Measurements from ENCODE around the gene ASTN1.

ASTN1 gene

DNA sequence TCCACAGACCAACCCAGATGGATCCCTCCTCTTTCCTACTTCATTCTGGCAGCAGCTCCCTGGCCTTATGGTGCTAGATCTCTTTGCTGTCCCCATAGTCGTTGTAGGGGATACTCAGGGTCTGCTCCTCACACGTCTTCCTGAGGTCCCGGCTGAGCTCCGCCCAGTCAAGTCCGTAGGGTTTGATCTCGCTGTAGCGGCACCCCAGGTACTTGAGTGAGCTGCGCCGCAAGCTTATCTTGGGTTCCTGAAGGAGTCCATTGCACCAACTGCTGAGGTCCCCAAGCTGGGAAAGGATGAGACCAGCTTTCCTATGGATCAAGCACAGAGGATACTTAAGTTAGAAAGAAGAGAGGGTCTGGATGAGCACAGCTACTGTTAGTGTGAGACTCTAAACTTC, 300.3 kb downstream of the ASTN1 start:
- H4K20me1 ChIP-seq (ENCODE audit: insufficient read depth), result no peaks in the 10 kb centered on the region
- H3K4me3 ChIP-seq (IDR thresholded peaks at IDR 0.05; ENCODE audit: insufficient read depth, low read depth, low read length), result no peak overlapping the region
- no peaks in the 10 kb centered on the region for H3K36me3 ChIP-seq (ENCODE audit: insufficient read depth)
- no peaks in the 10 kb centered on the region for H3K4me1 ChIP-seq (ENCODE audit: low read depth, poor library complexity, severe bottlenecking)
- no peak overlapping the region for H3K9ac ChIP-seq
- H3K27me3 ChIP-seq (ENCODE audit: insufficient read depth, low read depth), result no peaks in the 10 kb centered on the region
- H2AFZ ChIP-seq (ENCODE audit: low read depth), result no peak overlapping the region
- no peaks in the 10 kb centered on the region for H3K79me2 ChIP-seq (ENCODE audit: insufficient read depth, low read depth)
- TF ChIP-seq, protein P1, sequence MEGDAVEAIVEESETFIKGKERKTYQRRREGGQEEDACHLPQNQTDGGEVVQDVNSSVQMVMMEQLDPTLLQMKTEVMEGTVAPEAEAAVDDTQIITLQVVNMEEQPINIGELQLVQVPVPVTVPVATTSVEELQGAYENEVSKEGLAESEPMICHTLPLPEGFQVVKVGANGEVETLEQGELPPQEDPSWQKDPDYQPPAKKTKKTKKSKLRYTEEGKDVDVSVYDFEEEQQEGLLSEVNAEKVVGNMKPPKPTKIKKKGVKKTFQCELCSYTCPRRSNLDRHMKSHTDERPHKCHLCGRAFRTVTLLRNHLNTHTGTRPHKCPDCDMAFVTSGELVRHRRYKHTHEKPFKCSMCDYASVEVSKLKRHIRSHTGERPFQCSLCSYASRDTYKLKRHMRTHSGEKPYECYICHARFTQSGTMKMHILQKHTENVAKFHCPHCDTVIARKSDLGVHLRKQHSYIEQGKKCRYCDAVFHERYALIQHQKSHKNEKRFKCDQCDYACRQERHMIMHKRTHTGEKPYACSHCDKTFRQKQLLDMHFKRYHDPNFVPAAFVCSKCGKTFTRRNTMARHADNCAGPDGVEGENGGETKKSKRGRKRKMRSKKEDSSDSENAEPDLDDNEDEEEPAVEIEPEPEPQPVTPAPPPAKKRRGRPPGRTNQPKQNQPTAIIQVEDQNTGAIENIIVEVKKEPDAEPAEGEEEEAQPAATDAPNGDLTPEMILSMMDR (conservative IDR thresholded peaks at IDR 0.05; ENCODE audit: low read depth, low read length), result no peak
- no peak overlapping the region for H3K27ac ChIP-seq
- no peak overlapping the region for H3K4me2 ChIP-seq

DNA sequence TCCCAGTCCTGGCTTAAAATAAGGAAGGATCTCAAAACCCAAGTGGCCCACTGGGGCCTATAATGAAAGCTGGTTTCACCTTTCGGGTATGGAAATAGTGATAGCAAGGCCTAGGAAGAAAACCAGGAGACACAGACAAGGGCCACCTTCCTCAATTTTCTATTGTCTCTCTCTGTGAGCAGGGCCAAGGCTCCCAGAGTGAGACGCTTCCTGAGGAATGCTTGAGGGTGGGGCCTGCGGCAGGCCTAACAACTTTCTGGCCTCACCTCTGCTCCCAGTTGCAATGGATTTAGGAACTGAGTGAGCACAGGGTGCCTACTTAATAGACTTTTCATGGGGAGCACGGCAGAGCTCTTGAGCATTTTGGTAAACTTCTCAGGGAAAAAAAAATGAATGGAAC, 300.9 kb downstream of the ASTN1 start:
- H3K4me3 ChIP-seq (IDR thresholded peaks at IDR 0.05; ENCODE audit: insufficient read depth, low read depth, low read length), result no peak overlapping the region
- H3K79me2 ChIP-seq (ENCODE audit: insufficient read depth, low read depth), result no peaks in the 10 kb centered on the region
- no peaks in the 10 kb centered on the region for H4K20me1 ChIP-seq (ENCODE audit: insufficient read depth)
- H3K9ac ChIP-seq, result no peak overlapping the region
- no peak overlapping the region for H2AFZ ChIP-seq (ENCODE audit: low read depth)
- TF ChIP-seq, protein P1 (conservative IDR thresholded peaks at IDR 0.05; ENCODE audit: low read depth, low read length), result no peak
- no peaks in the 10 kb centered on the region for H3K4me1 ChIP-seq (ENCODE audit: low read depth, poor library complexity, severe bottlenecking)
- H3K27ac ChIP-seq, result no peak overlapping the region
- H3K4me2 ChIP-seq, result no peak overlapping the region
- H3K36me3 ChIP-seq (ENCODE audit: insufficient read depth), result no peaks in the 10 kb centered on the region
- H3K27me3 ChIP-seq (ENCODE audit: insufficient read depth, low read depth), result no peaks in the 10 kb centered on the region

DNA sequence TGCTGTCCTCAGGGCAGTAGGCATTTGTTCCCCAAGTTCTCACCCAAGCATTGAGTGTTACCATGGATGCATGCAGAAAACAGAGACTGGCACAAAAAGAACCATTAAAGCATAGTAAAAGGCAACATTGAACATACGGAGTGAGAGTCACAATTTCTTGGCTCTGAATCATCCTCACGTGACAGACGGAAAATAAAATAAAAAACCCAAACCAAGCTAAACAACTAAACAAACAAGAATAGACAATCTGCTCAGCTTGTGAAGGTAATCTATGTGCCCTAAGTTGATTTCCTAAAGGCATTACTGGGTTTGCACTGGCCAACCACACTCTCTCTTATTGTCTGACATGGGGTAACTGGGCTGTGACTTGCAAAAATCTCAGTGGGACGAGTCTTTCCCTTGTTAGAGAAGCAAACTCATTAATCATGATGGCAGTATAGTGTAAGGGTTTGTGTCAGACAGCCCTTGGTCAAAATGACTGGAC, 306.0 kb downstream of the ASTN1 start:
- TF ChIP-seq, protein P1 (conservative IDR thresholded peaks at IDR 0.05; ENCODE audit: low read depth, low read length), result no peak
- H2AFZ ChIP-seq (ENCODE audit: low read depth), result no peak overlapping the region

DNA sequence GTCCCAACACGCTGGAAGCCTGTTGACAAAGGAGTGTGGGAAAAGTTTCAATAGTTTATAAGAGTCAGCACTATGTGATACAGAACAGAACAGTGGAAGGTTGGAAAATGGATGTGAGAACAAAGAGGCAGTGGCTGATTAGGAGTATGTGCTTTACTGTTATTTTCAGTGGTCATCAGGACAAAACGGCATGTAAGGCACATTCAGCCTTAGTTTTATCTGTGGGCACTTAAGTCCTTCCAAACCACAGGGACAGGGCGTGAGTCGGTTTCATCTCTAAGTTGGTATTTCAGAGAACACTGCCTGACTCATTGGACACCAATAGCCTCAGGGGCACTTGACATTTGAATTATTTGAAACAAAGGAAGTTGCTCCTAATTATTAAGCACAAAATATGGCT, 306.9 kb downstream of the ASTN1 start:
- H3K9ac ChIP-seq, result no peak overlapping the region
- H3K36me3 ChIP-seq (ENCODE audit: insufficient read depth), result no peaks in the 10 kb centered on the region
- no peak overlapping the region for H3K4me3 ChIP-seq (IDR thresholded peaks at IDR 0.05; ENCODE audit: insufficient read depth, low read depth, low read length)
- no peaks in the 10 kb centered on the region for H3K79me2 ChIP-seq (ENCODE audit: insufficient read depth, low read depth)
- no peak overlapping the region for H2AFZ ChIP-seq (ENCODE audit: low read depth)
- TF ChIP-seq, protein P1 (conservative IDR thresholded peaks at IDR 0.05; ENCODE audit: low read depth, low read length), result no peak
- H3K27ac ChIP-seq, result no peak overlapping the region
- H3K4me1 ChIP-seq (ENCODE audit: low read depth, poor library complexity, severe bottlenecking), result no peaks in the 10 kb centered on the region
- H4K20me1 ChIP-seq (ENCODE audit: insufficient read depth), result no peaks in the 10 kb centered on the region
- H3K27me3 ChIP-seq (ENCODE audit: insufficient read depth, low read depth), result no peaks in the 10 kb centered on the region
- H3K4me2 ChIP-seq, result no peak overlapping the region

More for the DNA sequence above, 306.0 kb downstream of the ASTN1 start:
- Histone ChIP-seq H4K20me1 (ENCODE audit: insufficient read depth) (no peaks in the 10 kb centered on the region), H3K4me1 (ENCODE audit: low read depth, poor library complexity, severe bottlenecking) (no peaks in the 10 kb centered on the region), H3K9ac (no peak overlapping the region), H3K36me3 (ENCODE audit: insufficient read depth) (no peaks in the 10 kb centered on the region), H3K4me2 (no peak overlapping the region), H3K27me3 (ENCODE audit: insufficient read depth, low read depth) (no peaks in the 10 kb centered on the region), H3K27ac (no peak overlapping the region), H3K79me2 (ENCODE audit: insufficient read depth, low read depth) (no peaks in the 10 kb centered on the region), H3K4me3 (IDR thresholded peaks at IDR 0.05; ENCODE audit: insufficient read depth, low read depth, low read length) (no peak overlapping the region)
